ENCODE results near the gene ANO3.

The ANO3 gene

DNA sequence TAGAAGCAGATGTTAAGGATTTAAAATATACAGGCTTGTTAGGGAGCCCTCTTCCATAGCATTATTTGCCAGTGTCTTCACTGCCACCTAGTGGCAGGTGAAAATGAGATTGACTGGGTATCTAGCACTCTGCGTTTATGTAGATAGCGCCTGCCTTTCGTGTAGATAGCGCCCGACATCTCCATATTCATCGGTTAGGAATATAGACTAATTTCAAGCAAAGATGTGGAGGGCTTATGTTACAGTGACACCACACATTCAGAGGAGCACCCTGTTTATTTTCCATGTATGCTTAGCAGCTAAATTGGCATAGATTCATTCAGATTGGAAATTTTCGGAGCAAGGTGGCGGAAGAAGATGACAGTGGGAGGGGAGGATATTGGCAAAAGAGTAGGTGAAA lies 318.0 kb downstream of the ANO3 start:
- peak; percentile 80 for DNase-seq

DNA sequence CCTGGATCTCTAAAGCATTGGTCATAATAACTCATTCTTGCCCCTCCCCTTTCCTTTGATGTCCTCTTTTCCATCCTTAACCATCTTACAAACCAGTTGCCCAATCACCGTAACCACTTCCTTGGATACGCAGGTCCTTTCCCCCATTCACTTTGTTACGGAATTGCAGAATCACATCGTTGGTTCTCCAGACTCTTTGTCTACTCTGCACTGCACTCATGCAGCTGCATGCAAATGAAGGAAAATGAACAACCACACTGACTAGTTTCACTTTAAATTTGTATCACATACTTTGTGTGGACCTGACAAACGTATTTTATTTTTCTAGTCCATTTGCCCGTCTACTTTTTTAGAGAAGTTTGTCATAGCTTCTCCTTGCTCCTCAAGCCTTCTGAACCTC lies 320.0 kb downstream of the ANO3 start:
- DNase-seq, result no peak

DNA sequence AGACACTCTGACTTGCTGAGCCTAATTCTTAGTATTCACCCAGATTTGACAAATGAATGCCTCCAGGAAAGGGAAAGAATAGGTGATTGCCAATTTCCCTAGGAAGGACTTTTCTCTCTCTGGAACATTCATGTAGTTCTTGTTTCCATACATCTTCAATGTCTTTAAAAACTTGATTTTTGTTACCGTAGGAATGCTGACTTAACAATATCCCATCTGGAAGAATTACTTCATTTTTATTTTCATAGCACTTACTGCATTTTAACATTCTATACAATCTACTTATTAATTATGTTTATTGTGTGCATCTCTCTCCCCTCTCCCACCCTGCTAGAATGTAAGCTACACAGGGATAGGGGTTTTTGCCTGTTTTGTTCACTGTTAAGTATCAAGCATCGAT lies 323.4 kb downstream of the ANO3 start:
- no peak for DNase-seq

DNA sequence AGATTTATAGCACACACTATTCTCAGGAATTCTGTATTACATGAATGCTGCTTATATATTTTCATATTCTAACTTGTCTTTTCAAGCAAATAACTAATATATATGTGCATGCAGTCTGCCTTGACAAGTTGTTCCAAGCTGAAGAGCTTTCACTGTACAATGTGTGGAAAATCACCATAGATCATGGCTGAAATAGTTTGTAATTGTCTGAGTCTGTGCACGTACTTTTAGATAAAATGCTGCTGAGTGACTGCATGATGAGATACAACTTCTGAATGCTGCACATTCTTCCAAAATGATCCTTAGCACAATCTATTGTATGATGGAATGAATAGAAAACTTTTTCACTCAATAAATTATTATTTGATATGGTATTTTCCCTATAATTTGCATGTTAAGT lies 331.0 kb downstream of the ANO3 start:
- DNase-seq, result no peak

DNA sequence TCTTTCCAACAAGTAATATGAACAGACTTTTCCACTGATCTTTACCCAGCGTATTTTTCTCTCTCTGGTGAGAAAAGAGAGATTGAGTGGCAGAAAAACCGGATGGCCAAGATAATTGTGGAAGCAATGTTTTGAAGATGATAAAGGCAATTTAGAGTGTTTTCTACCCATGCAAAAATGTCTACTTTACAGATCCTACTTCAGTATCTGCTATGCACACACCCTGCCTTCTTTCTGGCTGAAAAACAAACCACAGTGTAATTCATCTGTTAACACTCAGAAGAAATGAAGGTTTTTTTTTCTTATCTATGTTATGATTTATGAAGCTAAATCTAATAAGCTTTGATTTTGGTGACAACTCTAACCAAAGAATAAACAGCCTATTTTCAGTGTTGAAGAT lies 333.1 kb downstream of the ANO3 start:
- DNase-seq, result no peak

DNA sequence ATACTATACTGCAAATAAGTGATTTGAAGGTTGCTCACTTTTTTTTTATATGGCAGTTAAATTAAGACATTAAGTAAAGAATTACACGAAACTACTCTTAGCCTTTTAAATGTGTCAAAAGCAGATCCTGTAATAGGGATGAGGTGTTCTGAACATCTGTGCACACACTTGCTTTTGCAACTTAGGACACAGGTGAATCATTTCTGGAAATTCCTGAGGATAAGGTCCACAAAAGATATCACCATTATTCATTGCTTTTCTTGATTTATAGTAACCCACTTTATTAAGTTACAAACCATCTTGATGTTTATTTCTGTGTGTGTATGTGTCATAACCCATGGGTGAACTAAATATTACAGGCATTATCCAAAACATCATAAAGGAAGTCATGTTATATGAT lies 334.0 kb downstream of the ANO3 start:
- DNase-seq, result no peak

DNA sequence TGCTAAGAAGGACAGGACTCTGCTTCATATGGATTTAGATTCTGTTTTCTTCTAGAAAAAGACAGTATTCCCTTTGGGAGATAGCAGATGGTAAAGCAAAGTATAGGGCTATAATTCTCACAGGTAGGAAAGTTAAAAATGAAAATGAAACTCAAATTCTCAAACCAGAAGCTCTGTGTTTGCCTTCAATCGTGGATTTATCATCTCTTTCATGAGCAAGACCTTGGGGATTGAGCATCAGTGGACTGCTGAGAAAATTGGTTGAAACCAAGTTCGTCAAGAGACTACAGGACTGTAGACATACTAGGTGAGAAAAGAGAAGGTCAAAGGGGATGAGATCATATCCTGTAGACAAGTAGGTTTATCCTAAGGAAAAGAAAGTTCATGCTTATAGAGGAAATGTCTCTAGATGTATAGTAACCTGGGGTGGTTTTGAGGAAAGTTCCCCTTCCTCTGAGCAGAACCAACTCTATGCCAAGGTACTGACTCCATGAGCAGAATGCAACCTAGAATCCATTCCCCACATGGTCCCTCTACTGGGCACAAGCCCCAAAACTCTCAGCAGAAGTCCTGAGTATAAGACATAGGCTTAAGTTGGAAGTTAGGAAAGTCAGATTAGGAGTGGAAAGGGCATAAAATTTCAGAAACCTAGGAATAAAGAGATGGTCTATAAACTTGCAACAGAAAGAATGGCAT lies 343.5 kb downstream of the ANO3 start:
- DNase-seq, result no peak

DNA sequence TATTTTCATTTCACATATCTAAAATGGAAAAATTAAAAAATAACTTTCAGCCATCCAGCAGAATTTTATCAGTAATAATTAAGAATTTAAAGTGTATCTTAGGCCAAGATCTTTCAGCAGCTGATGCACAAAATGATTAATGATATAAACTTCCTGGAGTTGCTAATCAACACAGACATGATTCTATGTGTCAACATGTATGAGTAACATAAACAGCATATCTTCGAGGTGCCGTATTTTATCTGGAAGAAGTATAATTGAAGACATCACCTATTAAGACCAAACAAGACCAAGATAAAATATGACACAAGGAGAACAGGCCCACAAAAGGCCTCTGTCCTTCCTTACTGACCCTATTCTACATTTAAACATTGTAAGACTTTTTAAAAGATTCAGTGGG lies 344.7 kb downstream of the ANO3 start:
- peak; percentile 47 for DNase-seq

DNA sequence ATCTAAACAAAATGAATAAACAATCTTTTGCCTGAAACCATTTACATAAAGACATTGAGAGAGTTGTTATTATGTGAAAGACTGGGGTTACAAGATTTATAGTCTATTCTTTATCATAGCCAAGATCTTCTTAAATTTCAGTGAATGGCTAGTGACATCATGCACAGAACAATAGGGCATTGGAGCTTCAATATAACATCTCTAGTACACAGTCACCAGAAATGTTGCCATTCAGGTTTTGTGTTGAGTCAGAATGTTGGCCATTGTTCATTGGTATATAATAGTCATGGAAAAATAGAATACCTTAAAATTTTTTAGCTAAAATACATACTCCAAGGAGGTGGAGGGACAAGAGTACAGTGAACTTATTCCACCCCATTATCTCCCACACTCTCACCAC lies 345.6 kb downstream of the ANO3 start:
- no peak for DNase-seq

DNA sequence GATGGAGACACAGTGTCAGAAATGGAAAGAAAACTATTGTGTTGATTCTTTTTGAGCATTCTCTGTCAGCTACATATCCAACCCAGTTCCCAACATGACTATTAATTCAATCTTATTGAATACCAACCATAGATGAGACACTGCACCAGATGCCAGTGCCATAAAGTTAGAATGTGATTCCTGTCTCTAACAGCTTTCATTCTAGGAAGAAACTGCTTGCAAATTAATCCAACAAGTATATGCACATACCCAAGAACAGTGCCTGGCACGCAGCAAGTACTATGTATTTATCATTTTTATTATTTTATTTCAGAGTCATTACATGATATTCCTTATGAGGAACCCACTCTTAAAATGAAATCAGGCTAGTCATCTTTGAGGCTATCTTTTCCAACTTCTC lies 355.4 kb downstream of the ANO3 start:
- no peak for DNase-seq

DNA sequence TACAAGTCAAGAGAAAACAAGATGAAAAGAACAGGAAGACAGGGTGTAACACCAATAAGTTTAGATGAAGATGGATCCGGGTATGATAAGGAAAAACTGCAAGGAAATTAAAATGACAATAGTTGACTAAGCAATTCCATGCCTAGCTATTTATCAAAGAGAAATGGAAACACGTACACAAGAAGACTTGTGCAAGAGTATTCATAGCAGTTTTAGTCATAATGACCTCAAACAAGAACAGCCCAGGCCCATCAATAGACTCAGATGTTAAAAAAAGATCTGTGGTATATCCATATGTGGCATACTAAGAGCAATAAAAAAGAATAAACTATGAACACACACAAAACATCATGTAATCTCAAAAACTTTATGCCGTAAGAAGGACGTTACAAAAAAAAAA lies 356.8 kb downstream of the ANO3 start:
- peak; percentile 73 for DNase-seq

DNA sequence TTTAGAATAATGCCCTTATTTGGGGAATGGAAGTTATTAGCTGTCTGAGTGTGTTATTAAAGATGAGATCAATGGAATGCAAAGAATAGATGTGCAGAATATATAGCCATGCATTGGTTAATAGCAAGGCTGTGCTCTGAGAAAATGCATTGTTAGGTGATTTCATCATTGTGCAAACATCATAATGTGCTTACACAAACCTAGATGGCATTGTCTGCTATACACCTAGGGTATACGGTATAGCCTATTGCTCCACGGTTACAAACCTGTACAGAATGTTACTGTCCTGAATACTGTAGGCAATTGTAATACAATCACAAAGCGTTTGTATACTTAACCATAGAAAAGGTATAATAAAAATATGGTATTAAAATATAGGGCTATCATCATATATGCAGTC lies 364.4 kb downstream of the ANO3 start:
- no peak for DNase-seq

DNA sequence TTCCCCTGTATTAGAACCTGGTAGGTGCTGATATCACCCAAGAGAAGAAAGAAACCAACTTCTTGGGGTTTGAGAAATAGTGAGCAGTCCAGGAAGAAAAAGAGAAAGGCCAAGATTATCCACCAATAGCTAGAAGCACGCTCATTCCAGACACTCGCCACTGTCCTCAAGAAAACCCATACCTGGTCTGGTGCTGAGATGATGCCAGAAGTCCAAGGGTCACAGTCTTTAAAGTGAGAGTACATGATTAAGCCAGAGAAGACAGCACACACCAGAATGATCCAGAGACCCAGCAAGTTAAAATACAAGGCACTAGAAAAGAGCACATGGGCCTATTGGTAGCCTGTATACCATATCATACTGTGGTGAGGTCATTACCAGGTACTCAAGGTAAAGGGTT lies 366.3 kb downstream of the ANO3 start:
- no peak for DNase-seq

DNA sequence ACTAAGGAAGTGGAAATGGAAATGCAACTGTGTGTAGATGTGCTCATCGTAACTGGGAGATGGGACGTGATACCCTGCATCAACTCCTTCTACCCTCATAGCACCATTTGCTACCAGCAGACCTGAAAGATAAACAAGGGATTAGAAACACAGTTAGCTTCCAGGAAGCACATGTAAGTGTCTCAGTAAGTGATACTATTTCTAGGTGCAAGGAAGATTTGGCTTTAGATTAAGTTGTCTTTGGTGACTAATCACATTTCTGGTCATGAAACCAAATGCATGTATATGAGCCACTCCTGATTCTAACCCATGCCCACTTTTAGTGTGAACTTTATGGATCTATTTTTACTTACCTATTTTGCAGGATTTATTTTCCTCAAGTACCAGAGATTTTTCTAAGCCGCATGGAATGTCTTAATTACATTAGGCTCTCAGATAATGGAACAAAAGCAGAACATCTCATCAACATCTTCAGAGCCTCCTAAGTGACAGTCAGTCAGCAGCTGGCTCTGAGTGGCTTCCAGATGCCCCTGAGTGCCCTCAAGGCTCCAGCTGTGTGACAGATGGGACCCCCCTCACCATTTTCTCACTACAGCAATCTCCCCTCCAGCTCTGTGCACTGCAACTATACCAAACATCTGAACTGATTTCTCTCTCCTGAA lies 368.8 kb downstream of the ANO3 start:
- DNase-seq, result no peak

DNA sequence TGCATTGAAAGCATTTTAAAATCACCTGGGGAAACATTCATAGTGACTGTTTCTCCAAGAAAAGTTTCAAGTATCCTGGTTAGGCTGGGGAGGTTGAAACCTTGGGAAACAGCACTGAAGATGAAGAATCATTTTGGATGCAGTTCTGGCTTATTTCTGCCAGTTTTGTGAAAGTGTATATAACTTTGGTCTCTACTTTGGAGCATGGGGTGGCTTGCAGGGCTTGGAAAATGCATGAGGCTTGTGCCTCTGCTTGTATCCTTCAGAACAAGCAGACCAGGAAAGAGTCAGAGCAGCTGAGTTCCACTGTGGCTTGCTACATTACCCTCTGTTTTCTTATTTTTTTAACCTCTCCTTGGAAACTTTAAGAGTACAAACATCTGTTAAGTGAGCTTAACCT lies 370.5 kb downstream of the ANO3 start:
- no peak for DNase-seq

DNA sequence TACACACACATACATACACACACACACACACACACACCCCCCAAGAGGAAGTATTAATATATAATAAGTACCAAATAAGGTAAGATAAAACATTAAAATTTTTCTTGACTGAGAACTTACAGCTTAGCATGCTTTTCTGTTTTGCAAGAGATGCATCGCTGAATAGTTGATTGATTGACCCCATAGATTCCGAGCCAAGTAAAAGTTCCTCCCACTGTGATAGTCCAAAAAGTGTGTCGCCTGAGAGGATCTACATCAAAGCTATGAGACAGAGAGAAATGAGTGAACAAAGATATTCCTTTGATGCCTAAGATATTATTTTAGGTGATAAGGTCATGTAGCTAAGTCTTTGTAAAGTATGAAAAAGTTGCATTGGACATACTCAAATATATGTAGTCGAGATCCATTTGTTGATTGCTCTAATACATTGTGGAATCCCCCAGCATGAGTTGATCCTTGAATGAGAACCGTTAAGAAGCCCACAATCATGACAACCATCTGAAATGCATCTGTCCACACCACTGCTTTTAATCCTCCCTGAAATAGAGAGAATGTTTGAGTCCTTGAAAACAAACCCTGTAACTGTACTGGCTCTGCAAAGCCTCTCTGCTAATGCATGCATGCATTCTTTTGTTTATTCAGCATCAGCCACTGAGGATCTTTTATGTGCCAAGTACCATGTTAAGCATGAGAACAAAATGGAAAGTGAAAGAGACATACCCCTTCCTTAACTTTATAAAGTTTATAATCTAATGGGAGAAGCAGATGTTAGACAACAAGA lies 371.7 kb downstream of the ANO3 start:
- DNase-seq, result no peak

DNA sequence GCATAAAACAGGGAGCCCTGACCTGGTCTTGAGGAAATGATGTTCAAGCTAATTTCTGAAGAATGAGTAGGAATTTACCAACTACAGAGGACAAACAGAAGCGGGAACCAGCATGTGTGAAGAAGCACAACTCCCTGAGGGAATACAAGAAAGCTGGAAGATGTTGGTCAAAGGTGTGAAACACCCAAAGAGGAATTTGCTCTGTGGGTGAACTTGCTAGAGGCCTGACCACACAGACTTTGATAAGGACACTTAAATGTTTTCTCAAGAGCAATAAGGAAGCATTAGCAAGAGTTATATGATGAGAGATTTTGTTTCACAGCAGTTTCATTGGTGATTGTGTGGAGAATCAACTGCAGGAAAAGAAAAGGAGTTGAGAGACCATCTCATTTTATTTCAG lies 372.3 kb downstream of the ANO3 start:
- DNase-seq, result no peak

DNA sequence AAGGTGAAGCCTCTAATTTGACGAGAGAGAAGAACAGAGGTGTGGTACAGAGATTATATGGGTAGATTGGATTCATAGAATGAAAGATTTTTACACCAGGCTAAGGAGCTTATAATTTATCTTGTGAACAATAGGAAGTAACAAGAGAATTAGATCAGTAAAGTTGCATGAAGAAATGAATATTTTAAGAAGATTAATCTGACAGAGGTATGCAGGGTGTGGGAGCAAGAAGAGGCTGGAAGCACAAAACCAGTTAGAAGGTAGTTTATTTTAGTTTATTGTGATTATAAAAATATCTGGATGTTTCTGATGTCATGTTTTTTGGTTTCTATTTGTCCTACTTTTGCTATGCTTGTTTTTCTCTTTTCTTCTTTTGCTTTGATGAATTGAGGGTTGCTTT lies 374.3 kb downstream of the ANO3 start:
- DNase-seq, result no peak

DNA sequence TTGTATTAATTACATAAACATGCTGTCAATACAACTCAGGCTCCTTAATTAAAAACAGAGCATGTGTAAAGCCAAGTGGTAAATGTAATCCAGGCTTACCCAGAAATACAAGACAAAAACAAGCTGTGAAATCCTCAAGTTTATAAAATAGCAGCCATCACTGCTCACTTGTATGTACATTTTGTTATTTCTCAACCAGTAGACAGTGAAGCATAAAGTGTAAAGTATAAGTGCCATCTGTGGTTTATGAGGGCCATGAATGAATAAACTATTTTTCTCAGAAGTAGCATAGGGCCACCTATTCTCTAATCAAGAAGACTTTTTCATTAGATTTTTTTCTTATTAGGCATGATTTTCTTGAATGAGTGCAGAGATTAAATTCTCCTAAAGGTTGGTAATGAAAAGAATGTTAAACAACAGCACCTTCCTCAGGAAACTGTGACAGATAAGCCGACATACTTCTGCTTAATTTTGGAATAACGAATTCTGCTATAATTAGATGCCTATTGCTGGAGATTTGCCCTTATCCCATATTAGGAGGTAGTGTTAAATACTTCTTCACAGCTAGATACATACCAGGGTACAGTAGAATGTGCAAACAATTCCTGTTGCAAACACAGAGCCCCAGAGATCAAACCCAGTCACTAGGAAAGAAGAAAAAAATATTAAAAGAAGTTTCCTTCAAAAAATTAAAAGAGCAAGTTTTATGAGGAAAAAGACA lies 377.0 kb downstream of the ANO3 start:
- DNase-seq, result no peak

DNA sequence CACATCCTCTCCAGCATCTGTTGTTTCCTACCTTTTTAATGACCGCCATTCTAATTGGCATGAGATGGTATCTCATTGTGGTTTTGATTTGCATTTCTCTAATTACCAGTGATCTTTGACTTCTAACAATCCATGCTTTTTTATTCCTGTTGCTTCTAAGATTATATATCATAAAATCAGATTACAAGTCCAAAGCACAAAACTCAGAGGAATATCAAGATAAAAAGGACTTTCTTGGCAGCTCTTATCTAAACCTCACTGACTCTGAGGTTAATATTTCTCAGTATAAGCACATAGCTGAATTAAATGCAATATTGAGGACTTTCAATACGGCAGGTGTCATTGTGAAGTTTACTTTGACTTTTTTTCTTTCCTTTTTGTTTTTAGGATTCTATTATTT lies 378.6 kb downstream of the ANO3 start:
- no peak for DNase-seq

DNA sequence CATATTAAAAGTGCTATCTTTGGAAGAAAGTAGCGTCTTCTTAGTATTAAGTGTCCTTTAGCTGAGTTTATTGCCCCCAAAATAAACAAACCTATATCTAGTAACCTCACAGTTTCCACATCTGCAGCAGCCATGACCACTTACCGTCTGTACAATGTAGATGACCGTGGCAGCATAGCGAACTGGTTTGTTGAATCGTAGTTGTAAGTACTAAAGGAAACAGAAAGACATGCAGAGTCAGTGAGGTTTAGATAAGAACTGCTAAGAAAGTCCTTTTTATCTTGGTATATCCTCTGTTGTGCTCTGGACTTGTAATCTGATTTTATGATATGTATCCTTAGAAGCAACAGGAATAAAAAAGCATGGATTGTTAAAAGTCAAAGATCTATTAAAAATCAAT lies 380.6 kb downstream of the ANO3 start:
- DNase-seq, result no peak
